DMS 273 treated with DMSO at 0.1 percent for 48 hours (cell line): ENCODE data around the gene CCDC88A.
"Not testable (repeated sequence)": the region's sequence is repeated elsewhere in the genome, so short reads cannot be mapped to it uniquely, and the experiment has no call there.

Source experiments
- DNase-seq: peaks from one replicate; lab custom pipeline; 2025; lab: John Stamatoyannopoulos, UW

Gene CCDC88A

DNA sequence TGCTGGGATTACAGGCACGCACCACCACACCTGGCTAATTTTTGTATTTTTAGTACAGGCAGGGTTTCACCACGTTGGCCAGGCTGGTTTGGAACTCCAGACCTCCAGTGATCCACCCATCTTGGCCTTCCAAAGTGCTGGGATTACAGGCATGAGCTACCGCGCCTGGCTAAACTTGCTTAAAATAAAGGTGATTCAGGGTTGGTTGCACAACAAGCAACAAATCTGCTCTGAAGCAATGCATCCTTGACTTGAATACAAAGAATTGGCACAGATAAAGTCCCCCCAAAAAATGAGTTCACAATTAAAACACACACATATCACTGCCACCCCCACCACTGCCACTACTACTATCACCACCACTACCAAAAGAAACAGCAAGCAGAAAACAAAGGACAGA is 34.9 kb downstream of the CCDC88A start:
- DNase-seq: no peak

DNA sequence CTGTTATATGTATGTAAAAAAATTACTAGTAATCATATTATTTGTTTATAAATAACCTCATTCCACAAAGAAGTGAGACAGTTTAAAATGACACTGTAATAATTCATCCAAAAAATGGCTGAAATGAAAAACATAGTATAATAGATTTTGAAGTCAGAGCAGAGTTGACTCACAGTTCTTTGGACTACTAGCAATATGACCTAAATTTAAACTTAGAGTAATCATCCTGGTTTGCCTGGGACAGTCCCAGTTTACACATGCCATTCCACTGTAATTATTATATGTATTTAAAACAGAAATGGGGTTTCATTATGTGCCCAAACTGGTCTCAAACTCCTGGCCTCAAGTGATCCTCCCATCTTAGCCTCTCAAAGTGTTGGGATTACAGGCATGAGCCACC is 48.3 kb downstream of the CCDC88A start:
- DNase-seq: no peak

DNA sequence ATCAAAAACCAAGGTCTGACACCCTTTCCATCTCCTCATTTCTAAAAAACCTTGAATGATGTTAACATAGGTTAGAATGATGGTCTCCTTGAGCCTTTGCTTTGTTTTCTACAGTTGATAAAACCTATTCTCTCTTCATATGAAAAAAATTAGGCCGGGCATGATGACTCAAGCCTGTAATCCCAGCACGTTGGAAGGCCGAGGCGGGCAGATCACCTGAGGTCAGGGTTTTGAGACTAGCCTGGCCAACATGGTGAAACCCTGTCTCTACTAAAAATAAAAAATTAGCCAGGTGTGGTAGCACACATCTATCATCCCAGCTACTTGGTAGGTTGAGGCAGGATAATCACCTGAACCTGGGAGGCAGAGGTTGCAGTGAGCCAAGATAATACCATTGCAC is 49.4 kb downstream of the CCDC88A start:
- DNase-seq: no peak

DNA sequence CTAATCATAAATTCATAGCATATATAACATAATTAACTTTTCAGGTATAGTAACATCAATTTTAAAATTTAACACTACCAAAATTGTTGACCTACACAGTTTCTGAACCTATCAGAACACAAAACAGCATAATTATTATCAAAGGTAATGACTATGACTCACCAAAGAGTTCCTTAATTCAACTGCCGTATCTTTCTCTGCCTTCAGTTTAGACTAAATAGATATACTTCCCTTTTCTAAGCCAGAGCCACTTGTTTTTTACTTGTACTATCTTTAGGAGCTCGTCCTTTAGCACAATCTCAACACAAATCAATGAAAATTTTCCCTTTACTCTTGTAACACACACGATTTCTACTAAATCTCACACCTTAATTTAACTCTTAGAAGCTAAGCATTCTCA is 54.4 kb downstream of the CCDC88A start:
- no peak for DNase-seq

DNA sequence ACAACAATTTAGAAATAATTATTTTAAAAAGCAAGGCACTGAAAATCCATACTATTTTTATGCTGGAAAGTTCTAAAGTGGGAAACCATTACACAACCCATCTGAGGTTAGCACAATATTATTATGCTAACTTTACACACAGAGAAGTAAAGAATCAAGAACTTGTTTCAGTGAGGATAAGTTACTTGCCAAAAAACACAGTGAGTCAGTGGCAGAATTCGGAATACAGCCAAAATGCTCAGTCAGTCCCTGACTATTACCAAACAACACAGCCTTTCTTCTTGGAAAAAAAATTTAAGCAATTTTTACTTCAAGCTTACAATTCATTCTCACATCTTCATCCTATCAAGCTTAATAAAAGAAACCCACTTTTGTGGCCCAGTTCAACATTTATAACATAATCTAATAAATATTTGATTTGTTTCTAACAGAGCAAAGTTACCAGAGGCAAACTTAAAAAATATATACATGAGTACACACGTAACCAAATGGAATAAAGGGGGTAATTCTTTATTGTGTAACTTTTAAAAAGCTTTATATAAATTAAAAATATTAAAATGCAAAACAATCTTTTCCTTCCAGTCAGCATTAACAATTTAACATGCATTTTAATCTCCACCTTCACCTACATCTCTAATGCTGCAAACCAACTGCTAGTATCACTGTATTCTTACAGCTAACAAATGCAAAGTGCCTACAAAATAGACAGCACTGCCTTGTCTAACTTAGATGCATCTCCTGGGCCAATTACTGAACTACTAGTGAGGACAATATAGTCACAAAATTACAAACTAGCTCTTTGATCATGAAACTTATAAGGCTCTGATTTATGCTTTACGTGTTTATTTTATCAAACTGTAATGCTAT is 55.2 kb downstream of the CCDC88A start:
- DNase-seq: peak; percentile 13

DNA sequence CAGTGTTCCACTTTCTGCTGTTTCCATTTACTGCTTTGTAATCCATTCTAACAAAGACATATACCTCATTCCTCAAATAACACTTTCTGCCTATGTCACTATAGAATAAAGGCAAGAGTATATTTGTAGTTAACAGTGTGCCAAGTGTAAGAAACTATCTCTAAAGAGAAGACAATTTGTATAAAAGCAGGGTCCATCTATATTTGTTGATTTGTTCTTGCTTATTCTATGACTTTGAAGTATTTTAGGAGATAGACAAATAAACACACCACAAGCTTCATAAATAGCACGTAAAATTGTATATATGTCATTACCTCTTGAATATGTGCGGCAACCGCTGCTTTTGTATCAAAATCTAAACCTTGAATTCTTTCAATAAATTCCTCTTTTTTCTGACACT is 56.0 kb downstream of the CCDC88A start:
- no peak for DNase-seq

DNA sequence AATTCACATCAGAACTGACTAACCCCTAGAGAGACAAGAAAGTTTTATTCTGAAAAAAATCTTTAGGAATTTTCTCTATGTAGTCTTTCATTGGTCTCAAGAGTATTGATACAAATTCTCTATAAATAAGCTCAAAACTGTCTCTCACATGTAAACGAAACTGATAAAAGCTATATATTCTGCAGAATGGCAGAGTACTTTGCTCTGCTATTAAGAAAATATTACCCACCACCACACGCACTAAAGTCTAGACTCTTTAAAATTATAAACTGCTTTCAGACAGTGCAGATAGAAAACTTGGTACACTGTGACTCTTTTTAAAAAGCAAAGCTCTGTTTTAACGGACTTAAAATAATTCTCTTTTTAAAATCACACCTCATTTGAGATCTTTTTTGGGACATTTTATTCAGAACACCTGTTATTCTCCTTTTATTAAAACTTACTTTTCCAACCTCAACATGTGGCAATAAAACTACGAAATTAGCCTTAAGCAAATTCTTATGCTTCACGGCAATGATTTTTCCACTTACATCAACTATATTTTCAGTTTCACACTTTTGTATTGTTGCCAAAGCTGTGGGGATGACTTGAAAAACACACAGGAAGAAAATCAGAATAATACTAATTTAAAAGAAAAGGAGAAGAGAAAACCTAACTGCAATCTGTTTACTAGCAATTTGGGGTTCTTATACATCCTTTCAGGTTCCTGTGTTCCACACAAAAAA is 58.0 kb downstream of the CCDC88A start:
- DNase-seq: no peak

DNA sequence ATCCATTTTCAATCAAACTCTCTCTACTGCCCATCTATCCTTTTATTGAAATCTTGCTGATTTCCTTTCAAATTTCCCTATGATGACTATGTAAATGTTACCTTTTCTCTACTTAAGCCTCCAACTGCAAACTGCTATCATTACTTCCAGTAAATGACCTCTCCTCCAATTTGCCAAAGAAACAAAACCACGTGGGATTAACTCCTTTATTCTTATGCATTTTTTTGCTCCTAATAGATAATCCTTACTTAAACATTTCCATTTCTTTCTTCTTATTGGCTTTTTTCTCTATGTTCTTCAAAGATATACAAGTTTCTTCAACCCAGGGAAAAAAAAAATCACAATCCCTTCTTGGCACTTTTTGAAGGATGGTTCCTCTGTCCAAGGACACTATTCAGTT is 61.2 kb downstream of the CCDC88A start:
- DNase-seq: no peak

DNA sequence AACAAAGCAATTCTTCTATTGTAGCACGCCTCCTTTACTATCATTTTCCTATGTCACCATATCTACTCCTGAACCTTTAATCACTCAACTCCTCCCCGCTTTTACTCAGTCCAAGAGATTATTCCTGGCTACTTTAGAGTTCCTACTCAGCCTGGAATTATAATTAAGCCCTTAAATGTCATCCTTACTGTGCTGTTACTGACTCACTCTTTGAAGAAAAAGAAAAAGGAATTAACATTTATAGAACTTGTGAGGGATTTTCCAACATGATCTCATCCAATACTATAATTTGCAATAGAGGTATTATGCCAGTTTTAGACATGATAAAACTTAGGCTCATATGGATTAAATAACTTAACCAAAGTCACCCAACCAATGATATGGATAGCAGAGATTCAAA is 61.7 kb downstream of the CCDC88A start:
- no peak for DNase-seq

DNA sequence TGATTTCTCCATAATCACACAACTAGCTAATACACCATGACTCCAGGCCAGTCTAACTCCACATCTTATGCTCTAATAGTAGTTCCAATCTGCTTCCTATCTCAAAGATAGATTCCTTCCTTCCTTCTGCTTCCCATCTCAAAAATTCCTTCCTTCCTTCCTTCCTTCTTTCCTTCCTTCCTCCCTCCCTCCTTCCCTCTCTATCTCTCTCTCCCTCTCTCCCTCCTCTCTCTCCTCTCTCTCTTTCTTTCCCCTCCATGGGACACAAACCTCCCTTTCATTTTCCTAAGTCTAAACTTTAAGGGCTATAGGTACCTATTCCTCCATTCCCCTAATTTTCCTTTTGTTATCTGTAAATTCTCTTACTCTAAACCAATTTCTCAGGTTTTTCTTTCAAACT is 62.5 kb downstream of the CCDC88A start:
- no peak for DNase-seq

DNA sequence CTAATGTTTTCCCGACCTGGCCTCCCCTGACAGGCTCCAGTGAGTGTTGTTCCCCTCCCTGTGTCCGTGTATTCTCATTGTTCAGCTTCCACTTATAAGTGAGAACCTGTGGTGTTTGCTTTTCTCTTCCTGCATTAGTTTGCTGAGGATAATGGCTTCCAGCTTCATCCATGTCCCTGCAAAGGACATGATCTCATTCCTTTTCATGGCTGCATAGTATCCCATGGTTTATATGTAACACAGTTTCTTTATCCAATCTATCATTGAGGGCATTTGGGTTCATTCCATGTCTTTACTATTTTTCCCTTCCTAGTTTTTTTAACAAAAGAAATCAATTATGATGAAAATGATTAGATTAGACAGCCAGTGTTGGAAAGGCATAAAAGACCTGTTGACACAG is 63.5 kb downstream of the CCDC88A start:
- DNase-seq: not testable (repeated sequence)

DNA sequence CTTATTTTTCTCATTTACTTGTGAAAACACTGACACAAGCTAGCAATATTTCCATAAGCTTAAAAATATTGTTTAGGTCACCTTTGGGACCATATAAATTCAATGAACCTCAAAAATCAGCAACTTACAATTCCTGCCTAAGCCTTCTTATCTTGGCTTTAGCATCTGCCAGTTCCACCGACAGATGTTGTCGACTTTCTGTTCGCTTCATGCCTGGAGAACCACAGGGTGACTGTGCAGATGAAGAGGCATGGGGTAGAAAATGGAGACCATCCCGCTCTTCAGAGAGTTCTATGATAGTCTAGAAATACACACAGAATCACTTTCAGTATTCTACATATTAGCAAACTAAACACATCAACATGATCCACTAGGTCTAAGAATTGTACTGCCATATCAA is 64.2 kb downstream of the CCDC88A start:
- DNase-seq: no peak

DNA sequence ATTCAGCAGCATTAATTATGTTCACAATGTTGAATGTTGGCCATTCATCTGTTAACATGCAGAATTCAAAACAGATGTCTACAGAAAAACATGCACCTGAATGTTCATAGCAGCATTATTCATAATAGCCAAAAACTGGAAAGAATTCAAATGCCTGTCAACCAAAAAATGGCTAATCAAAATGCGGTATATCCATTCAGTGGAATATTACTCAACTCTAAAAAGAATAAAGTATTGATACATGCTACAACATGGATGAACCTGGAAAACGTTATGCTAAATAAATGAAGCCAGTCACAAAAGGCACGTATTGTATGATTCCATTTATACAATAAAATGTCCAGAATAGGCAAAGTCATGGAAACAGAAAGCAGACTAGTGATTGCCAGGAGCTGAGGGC is 68.0 kb downstream of the CCDC88A start:
- no peak for DNase-seq

DNA sequence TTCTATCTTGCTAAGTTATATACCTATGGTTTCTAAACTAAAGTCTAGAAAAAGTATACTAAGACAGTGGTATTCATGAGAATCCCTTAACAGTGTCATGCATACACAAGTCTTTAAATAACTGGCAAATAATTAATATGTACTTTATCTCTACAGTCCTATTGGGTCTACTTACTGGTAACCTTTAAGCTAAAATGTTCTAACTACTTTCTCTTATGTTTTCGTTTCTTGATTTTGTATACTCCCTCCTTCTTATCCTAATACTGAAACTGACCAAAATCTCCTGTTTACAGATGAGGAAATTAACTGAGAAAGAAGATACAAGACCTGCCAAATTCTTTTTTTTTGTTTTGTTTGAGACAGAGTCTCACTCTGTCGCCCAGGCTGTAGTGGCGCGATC is 74.6 kb downstream of the CCDC88A start:
- no peak for DNase-seq

DNA sequence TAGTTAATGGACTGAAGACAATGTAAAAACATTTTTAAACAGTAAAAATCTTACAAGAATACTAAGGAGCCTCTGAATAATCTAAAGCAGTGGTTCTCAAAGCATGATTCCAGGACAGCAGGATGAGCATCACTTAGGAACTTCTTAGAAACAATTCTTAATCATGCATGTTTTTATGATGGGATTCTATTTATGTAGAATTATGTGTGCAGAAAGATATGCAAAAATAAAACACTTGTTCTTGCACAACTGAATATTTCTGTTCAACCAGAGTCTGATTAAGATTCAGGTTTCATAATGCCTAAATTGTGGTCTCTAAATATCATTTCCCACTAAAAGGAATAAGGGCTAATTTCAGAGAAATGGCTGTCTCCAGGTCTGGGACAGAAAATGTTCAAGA is 81.4 kb downstream of the CCDC88A start:
- DNase-seq: no peak

DNA sequence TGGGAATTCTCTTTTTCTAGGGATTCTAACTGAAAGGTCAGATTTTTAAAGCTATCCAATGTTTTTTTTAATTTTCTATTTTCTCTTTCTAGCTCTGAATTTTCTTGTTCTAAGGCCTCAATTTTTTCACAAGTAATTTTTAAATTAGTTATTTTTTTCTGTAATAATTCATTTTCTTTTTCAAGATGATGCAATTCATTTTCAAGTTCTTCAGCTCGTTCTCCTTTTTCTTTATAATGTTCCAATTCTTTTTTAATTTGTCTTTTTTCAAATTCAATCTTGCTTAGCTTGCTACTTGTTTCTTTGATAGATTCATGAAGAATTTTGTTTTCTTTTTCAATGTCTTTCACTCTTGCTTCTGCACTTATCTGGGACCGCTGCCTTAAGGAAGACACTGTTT is 84.9 kb downstream of the CCDC88A start:
- no peak for DNase-seq

DNA sequence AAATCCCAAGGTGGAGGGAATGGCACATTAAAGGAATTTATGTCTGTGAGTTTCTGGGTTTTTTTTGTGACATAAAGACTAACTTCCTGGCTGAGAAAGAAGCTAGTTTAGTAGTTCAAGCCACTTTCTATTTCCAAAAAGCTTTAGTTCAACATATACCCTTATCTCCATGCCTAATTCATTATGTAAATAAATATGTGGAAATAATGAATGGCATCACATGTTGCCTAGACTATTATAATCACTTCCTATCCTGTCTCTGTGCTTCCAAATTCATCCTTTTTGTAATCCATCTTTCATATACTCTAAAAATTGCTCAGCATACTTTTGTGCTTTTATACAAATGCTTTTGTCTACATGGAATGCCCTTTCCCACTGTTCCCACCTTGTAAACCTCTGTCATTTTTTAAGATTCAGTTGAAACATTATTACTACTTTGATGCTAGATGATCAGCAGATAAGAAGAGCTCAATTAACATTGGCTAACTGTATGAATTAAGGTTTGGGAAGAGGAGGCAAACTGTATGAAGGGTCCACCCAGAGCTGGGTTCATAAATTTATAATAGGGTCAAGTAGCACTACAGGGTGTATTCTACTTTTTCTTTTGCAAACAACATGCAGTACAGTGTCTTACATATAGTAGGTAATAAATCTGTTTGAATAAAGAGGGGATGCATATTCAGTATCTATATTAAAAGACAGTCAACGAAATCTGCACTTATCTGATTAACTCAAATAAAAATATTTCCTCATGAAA is 88.9 kb downstream of the CCDC88A start:
- no peak for DNase-seq

DNA sequence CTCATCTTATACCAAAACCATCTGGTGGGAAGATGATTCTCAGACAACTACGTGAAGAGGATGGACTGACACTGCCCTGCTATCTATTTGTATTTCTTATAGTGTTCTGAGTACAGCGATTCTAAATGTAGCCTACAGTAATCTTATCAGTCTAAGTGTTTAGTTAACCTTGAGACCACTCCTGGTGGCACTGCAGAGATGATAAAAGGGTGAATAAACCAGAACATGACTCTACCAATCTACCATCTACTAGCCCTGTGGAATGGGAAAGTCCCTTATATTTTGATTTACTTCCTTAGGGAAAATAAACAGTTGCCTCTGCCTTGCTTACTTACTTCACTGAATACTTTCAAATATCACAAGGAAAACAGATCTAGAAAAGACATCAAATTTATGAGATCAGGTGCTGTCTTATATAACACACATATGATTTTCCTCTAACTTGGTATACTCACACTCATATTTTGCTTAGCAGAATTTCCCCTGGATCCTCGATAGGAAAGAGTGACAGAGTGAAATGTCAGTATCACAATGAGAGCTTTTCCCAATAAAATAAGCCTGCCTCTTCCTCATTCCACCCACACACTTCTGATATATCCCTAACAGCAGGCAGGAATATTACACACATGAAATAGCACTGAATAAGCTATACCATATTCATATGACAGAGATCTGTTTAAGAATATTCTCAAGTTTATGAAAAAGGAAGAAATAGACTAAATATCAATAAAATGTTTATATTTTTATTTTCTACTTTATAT is 92.0 kb downstream of the CCDC88A start:
- no peak for DNase-seq

DNA sequence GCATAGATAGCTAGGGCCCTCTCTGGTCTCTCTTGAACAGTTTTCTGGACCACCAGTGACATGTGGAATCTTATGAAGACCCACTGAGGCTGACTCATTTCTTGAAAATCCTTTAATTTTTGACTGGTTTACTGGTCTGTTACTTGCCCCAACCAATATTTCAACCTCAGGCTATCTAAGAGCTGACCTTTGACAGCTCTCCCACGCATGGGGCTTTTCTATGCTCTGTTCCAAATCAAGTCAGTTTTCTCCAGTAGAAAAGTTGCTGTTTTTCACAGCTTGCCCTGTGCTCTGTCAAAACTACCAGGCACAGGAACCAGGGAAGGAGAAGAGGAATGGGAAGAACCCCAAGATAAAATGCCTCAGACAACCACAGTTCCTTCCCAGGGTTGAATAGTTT is 104.7 kb downstream of the CCDC88A start:
- DNase-seq: no peak

DNA sequence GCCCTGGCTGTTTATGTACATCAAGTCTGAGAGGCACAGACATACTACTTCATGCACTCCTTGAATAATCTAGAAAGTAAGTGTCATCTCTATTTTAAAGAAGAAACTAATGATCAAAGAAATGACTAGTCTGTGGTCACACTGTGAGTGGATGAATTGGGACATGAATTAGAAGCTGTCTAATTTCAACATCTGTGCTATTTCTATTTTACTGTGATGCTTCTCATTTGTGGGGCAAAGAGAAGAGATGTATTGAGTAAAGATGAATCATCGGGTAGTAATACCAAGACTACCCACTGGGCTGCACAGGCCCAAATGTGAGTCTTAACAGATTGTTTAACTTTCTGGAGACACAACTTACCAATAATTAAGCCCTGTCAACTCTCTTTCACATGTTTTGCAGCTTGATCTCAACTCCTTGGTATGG is 108.2 kb downstream of the CCDC88A start:
- DNase-seq: no peak

DNA sequence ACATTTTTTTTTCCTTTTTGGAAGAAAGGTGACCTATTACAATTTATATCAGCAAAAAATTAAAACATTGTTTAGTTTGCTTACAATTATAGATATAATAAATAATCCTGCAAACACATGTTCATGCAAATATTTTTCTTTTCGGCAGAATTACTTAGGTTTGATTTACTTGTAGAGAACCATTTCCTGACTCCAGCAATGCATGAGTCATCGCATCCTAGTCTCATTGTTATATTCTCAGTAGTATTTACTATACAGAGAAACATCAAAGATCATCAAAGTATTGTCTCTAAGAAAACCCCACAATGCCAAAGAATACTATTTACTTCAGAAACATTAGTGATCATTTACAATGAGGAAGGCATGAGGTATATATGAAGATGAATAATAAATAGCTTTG is 110.2 kb downstream of the CCDC88A start:
- no peak for DNase-seq

DNA sequence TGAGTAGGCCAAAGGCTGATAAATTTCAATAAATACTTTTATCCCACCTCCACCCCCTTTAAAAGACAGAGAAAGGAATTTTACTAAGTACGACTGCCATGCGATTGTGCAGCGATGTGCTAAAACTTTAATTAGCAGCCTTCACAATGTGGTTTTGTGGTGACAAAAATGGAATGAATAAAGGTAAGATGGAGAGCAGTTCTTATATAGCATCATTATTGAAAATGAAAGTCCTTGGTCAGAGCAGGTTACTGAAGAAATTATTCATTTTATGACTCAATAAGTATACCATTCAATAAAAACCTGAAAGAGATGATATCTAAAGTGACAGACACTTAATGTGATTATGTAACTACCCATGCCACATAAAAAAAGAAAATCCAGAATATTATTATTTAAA is 117.4 kb downstream of the CCDC88A start:
- no peak for DNase-seq
